K562 (cell line): ENCODE results near the gene NRARP.

Source experiments
- ADNP ChIP-seq: fragments of 200-800 bp; sonication (Bioruptor generic); IDR thresholded peaks from 2 replicates; pipeline ENCODE4 v1.6.1; 2016; ENCODE audit warnings: missing genetic modification characterization, missing compliant biosample characterization
- BRCA1 ChIP-seq, 2 experiments: fragments of 450-650 bp in 1 of 2; sonication (generic) in 1 of 2; formaldehyde crosslinking in 1 of 2; IDR thresholded peaks; 2 replicates each; pipeline versions ENCODE4 v1.5.0 to v1.6.1; 2017 to 2020; ENCODE audit warnings: mild to moderate bottlenecking in 1 of 2, missing genetic modification reagents in 1 of 2
- CAMTA2 ChIP-seq: fragments of 250-450 bp; sonication (Bioruptor Pico); conservative IDR thresholded peaks from 2 replicates; pipeline ENCODE4 v1.5.1; 2022
- CREB1 ChIP-seq, 2 experiments: sonication (generic) in 1 of 2; formaldehyde crosslinking in 1 of 2; IDR thresholded peaks; 2 replicates each; pipeline versions ENCODE4 v1.6.1 to v1.8.0; 2012 to 2022; ENCODE audit warnings: inconsistent platforms in 1 of 2, mild to moderate bottlenecking in 1 of 2, missing genetic modification reagents in 1 of 2, moderate library complexity in 1 of 2
- HCFC1 ChIP-seq: IDR thresholded peaks from 2 replicates; pipeline ENCODE4 v1.6.1; 2012; ENCODE audit warnings: low read depth, low read length, improper control_type of control experiment
- JUNB ChIP-seq: fragments of 450-650 bp; formaldehyde crosslinking; conservative IDR thresholded peaks from 2 replicates; pipeline ENCODE4 v1.4.0; 2020; ENCODE audit warnings: mild to moderate bottlenecking
- KDM5B ChIP-seq: fragments of 200-600 bp; sonication (generic); IDR thresholded peaks from 2 replicates; pipeline ENCODE4 v1.6.1; 2012; ENCODE audit warnings: low read depth, mild to moderate bottlenecking, moderate library complexity, low read length, control low read depth, inconsistent platforms; ENCODE audit not compliant: insufficient replicate concordance
- MYC ChIP-seq, 2 experiments: fragments of 250-450 bp in 1 of 2; sonication (Bioruptor Pico) in 1 of 2; IDR thresholded peaks; 2 replicates each; pipeline versions ENCODE4 v1.5.1 to v1.6.1; 2012 to 2021; ENCODE audit warnings: low read depth in 2 of 2, borderline replicate concordance in 1 of 2, improper control_type of control experiment in 1 of 2, low read length in 1 of 2, mild to moderate bottlenecking in 1 of 2, moderate library complexity in 1 of 2
- TEAD1 ChIP-seq, 2 experiments: fragments of 450-650 bp in 1 of 2; sonication (generic) in 1 of 2; formaldehyde crosslinking; IDR thresholded peaks; 2 replicates each; pipeline versions ENCODE4 v1.4.0 to v1.8.0; 2020 to 2022; ENCODE audit warnings: mild to moderate bottlenecking in 2 of 2, missing genetic modification reagents in 1 of 2
- YY1 ChIP-seq, 3 experiments: IDR thresholded peaks; 2 replicates each; pipeline ENCODE4 v1.6.1; 2011; ENCODE audit warnings: low read length in 2 of 3, mild to moderate bottlenecking in 2 of 3, moderate library complexity in 2 of 3, borderline replicate concordance in 1 of 3, control low read depth in 1 of 3, low read depth in 1 of 3; ENCODE audit not compliant: insufficient read depth in 3 of 3, insufficient replicate concordance in 2 of 3, control insufficient read depth in 1 of 3, insufficient read length in 1 of 3; ENCODE audit errors: extremely low read depth in 1 of 3
- ZNF24 ChIP-seq: fragments of 450-650 bp; IDR thresholded peaks from 2 replicates; pipeline ENCODE4 v1.6.1; 2016

DNA sequence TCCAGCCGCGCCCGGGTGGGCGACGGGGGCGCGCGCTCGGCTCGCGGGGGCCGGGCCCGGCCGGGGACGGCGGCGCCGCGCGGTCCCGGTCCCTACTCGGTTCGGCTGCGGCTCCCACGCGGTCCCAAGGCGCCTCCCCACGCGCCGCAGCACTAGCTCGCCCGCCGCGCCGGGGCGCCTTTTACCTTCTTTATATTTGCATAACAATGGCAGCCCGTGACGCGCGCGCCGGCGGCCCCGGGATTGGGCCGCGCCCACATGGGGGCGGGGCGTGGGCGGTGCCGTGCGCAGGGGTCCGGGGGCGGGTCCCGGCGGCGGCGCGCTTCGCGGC, at the start of gene NRARP:
- TF ChIP-seq CAMTA2 (CRISPR knock-in tag) (no peak), BRCA1 (IDR thresholded peaks at IDR 0.05) (no peak), BRCA1 (CRISPR knock-in tag; IDR thresholded peaks at IDR 0.05) (no peak), JUNB (CRISPR knock-in tag) (no peak), MYC (IDR thresholded peaks at IDR 0.05; ENCODE audit: low read depth, low read length) (peak; percentile 87), MYC (CRISPR knock-in tag; IDR thresholded peaks at IDR 0.05; ENCODE audit: borderline replicate concordance, low read depth) (no peak), HCFC1 (peak; percentile 29; the same call in 1 of the 2 replicates), ZNF24 (no peak), ADNP (tag) (no peak), YY1 (IDR thresholded peaks at IDR 0.05; ENCODE audit: borderline replicate concordance in 1 of 3, control insufficient read depth in 1 of 3, extremely low read depth in 1 of 3, insufficient read depth in 3 of 3, insufficient read length in 1 of 3, insufficient replicate concordance in 2 of 3, low read depth in 1 of 3, low read length in 2 of 3) (peak; percentile 44 to 90 (median 88)), TEAD1 (CRISPR knock-in tag; IDR thresholded peaks at IDR 0.05) (no peak), CREB1 (IDR thresholded peaks at IDR 0.05) (peak; percentile 74), CREB1 (CRISPR knock-in tag; IDR thresholded peaks at IDR 0.05) (peak; percentile 51; the same call in 1 of the 2 replicates), KDM5B (peak; percentile 81)
